ENCODE data around the gene DHCR24.

DHCR24 gene

DNA sequence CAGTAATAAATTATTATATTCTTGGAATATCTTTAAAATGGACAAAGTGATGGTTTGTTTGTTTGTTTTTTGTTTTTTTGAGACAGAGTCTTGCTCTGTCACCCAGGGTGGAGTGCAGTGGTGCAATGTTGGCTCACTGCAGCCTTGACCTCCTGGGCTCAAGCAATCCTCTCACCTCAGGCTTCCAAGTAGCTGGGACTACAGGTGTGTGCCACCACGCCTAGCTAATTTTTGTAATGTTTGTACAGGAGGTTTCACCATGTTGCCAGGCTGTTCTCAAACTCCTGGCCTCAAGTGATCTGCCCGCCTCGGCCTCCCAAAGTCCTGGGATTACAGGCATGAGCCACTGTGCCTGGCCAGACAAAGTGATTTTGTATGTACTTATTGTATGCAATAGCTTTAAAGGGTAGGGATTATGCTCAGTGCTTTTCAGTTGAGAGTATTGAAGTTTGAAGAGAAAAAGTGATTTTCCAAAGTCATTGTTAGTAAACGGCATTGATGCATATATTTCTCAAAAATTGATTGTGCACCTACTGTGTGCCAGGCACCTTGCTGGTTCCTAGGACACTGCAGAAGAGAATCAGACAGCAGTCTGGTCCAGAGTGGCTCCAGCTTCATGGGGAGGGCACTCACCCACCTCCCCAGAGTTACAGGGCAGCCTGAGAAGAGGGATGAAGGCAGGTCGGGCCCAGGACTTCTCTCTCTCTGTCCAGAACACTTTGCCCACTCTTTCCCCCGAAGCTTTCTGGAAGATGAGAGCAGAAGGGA, 51.7 kb downstream of the DHCR24 start:
- Histone ChIP-seq H3K36me3 (ENCODE audit: insufficient read depth, low read length) (no peaks in the 10 kb centered on the region), H3F3A (ENCODE audit: insufficient read depth, low read length) (no peaks in the 10 kb centered on the region), H3K4me3 (ENCODE audit: low read depth, low read length, poor library complexity, severe bottlenecking) (no peak overlapping the region), H4K20me1 (ENCODE audit: insufficient read depth, low read length) (no peaks in the 10 kb centered on the region), H3K27ac (ENCODE audit: low read depth, low read length, poor library complexity, severe bottlenecking) (no peak overlapping the region), H3K4me2 (ENCODE audit: low read length) (no peak overlapping the region), H2AFZ (ENCODE audit: low read length) (no peak overlapping the region), H3K4me1 (ENCODE audit: insufficient read depth, low read length, severe bottlenecking) (no peaks in the 10 kb centered on the region), H3K79me2 (ENCODE audit: insufficient read depth, low read length) (no peaks in the 10 kb centered on the region), H3K27me3 (ENCODE audit: insufficient read depth, low read length) (peaks cover 11% of the 10 kb centered on the region; the same call in 1 of the 2 replicates), H3K9me2 (ENCODE audit: low read depth, low read length) (no peaks in the 10 kb centered on the region), H3K9me3 (ENCODE audit: low read length) (no peaks in the 10 kb centered on the region), H3K9ac (ENCODE audit: low read length) (no peak overlapping the region)
- TF ChIP-seq EZH2 (IDR thresholded peaks at IDR 0.05; ENCODE audit: borderline replicate concordance, low read length), result no peak
- TF ChIP-seq, protein P1, sequence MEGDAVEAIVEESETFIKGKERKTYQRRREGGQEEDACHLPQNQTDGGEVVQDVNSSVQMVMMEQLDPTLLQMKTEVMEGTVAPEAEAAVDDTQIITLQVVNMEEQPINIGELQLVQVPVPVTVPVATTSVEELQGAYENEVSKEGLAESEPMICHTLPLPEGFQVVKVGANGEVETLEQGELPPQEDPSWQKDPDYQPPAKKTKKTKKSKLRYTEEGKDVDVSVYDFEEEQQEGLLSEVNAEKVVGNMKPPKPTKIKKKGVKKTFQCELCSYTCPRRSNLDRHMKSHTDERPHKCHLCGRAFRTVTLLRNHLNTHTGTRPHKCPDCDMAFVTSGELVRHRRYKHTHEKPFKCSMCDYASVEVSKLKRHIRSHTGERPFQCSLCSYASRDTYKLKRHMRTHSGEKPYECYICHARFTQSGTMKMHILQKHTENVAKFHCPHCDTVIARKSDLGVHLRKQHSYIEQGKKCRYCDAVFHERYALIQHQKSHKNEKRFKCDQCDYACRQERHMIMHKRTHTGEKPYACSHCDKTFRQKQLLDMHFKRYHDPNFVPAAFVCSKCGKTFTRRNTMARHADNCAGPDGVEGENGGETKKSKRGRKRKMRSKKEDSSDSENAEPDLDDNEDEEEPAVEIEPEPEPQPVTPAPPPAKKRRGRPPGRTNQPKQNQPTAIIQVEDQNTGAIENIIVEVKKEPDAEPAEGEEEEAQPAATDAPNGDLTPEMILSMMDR (IDR thresholded peaks at IDR 0.05; ENCODE audit: low read length), result no peak

DNA sequence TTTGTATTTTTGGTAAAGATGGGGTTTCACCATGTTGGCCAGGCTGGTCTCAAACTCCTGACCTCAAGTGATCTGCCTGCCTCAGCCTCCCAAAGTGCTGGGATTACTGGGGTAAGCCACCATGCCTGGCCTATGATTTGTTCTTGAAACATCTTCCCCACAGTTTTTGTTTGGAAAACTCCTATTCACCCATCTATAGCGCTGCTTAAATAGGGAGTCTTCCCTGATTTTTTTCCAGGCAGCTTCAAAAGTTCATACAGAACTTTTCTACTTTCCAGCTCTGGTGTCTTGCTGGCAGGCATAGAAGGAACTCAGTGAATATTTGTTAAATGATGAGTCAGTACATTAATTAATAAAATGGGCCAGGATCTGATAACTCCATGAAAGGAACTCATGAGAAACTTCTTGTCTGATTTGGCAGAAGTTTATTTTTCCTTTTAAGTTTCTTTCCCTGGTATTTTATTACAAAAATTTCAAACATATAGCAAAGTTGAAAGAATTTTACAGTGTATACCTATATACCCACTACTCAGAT, 52.9 kb downstream of the DHCR24 start:
- no peak for TF ChIP-seq EZH2 (IDR thresholded peaks at IDR 0.05; ENCODE audit: borderline replicate concordance, low read length)
- TF ChIP-seq, protein P1 (IDR thresholded peaks at IDR 0.05; ENCODE audit: low read length), result no peak
- Histone ChIP-seq H3K9ac (ENCODE audit: low read length) (no peak overlapping the region), H2AFZ (ENCODE audit: low read length) (no peak overlapping the region), H3K9me3 (ENCODE audit: low read length) (no peaks in the 10 kb centered on the region), H3F3A (ENCODE audit: insufficient read depth, low read length) (no peaks in the 10 kb centered on the region), H3K4me3 (ENCODE audit: low read depth, low read length, poor library complexity, severe bottlenecking) (no peak overlapping the region), H3K27me3 (ENCODE audit: insufficient read depth, low read length) (peaks cover 11% of the 10 kb centered on the region; the same call in 1 of the 2 replicates), H3K36me3 (ENCODE audit: insufficient read depth, low read length) (no peaks in the 10 kb centered on the region), H3K4me2 (ENCODE audit: low read length) (no peak overlapping the region), H3K9me2 (ENCODE audit: low read depth, low read length) (no peaks in the 10 kb centered on the region), H4K20me1 (ENCODE audit: insufficient read depth, low read length) (no peaks in the 10 kb centered on the region), H3K79me2 (ENCODE audit: insufficient read depth, low read length) (no peaks in the 10 kb centered on the region), H3K27ac (ENCODE audit: low read depth, low read length, poor library complexity, severe bottlenecking) (no peak overlapping the region), H3K4me1 (ENCODE audit: insufficient read depth, low read length, severe bottlenecking) (no peaks in the 10 kb centered on the region)

DNA sequence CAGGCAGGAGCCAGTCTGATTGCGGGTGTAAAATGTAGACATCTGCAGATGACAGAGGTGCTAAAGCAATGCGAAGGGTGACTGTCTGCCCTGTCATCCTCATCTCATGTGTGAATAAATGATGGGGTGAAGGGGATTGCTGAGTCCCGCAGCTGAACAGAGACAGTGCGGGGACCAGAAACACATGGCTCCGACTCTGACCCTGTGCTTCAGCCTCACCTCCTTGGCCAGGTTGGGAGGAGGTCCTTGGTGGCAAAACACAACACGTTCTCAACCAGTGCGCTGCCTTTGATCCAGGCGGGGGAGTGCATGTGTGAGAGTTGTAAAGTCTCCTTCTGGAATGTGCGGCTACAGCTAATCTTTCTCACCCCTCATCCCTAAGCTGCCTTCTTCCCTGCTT, 53.9 kb downstream of the DHCR24 start:
- no peak overlapping the region for H3K4me2 ChIP-seq (ENCODE audit: low read length)
- H3K27ac ChIP-seq (ENCODE audit: low read depth, low read length, poor library complexity, severe bottlenecking), result no peak overlapping the region
- no peak overlapping the region for H2AFZ ChIP-seq (ENCODE audit: low read length)
- H3K4me3 ChIP-seq (ENCODE audit: low read depth, low read length, poor library complexity, severe bottlenecking), result no peak overlapping the region
- TF ChIP-seq EZH2 (IDR thresholded peaks at IDR 0.05; ENCODE audit: borderline replicate concordance, low read length), result no peak
- H3K9ac ChIP-seq (ENCODE audit: low read length), result no peak overlapping the region
- no peaks in the 10 kb centered on the region for H3K9me2 ChIP-seq (ENCODE audit: low read depth, low read length)
- no peaks in the 10 kb centered on the region for H3K36me3 ChIP-seq (ENCODE audit: insufficient read depth, low read length)
- no peaks in the 10 kb centered on the region for H3F3A ChIP-seq (ENCODE audit: insufficient read depth, low read length)
- no peaks in the 10 kb centered on the region for H3K4me1 ChIP-seq (ENCODE audit: insufficient read depth, low read length, severe bottlenecking)
- peaks cover 15% of the 10 kb centered on the region for H3K27me3 ChIP-seq (ENCODE audit: insufficient read depth, low read length)
- no peaks in the 10 kb centered on the region for H4K20me1 ChIP-seq (ENCODE audit: insufficient read depth, low read length)
- H3K9me3 ChIP-seq (ENCODE audit: low read length), result no peaks in the 10 kb centered on the region
- no peaks in the 10 kb centered on the region for H3K79me2 ChIP-seq (ENCODE audit: insufficient read depth, low read length)
